Tibial nerve (tissue), 4 donors: ENCODE measurements around the gene OPN3. TPM values are rescaled to one million over a fixed set of nuclear protein-coding genes. Genes with fewer than 3 reads are reported as not detected.

ENCODE experiments used
- DNase-seq, 2 donors: peaks; one replicate each; pipeline ENCODE4 v3.0.0-alpha.2; 2019; ENCODE audit warnings: low spot score in 2 of 2
- H3K27ac ChIP-seq, 4 donors: fragments of 200-600 bp; sonication (generic) in 3 of 4; one replicate each; pipeline ENCODE4 v1.5.1; 2017 to 2019; ENCODE audit warnings: mild to moderate bottlenecking in 1 of 4
- H3K27me3 ChIP-seq, 2 donors: fragments of 200-600 bp; sonication (generic) in 1 of 2; one replicate each; pipeline versions ENCODE4 v1.5.1 to v1.6.0; 2017 to 2019
- H3K36me3 ChIP-seq, 3 donors: fragments of 200-600 bp; sonication (generic); one replicate each; pipeline ENCODE4 v1.5.1; 2018 to 2019
- H3K4me1 ChIP-seq, 4 donors: fragments of 200-600 bp; sonication (generic) in 3 of 4; one replicate each; pipeline ENCODE4 v1.5.1; 2017 to 2019
- H3K4me3 ChIP-seq, 4 donors: fragments of 200-600 bp; sonication (generic) in 3 of 4; one replicate each; pipeline ENCODE4 v1.5.1; 2017 to 2019; ENCODE audit warnings: mild to moderate bottlenecking in 1 of 4, moderate library complexity in 1 of 4
- H3K9me3 ChIP-seq, 4 donors: fragments of 200-600 bp; sonication (generic) in 3 of 4; one replicate each; pipeline ENCODE4 v1.5.1; 2017 to 2019
- CTCF ChIP-seq, 5 experiments: fragments of 200-600 bp in 3 of 5; fragments of 450-650 bp in 2 of 5; sonication (generic) in 3 of 5; IDR thresholded peaks; one replicate each; pipeline ENCODE4 v1.5.1; 2016 to 2019; ENCODE audit warnings: antibody characterized with exemption in 5 of 5, mild to moderate bottlenecking in 3 of 5, moderate library complexity in 2 of 5
- EP300 ChIP-seq, 2 donors: sonication (generic); formaldehyde crosslinking; IDR thresholded peaks; one replicate each; pipeline ENCODE4 v1.6.1; 2017; ENCODE audit warnings: antibody characterized with exemption in 2 of 2, mild to moderate bottlenecking in 1 of 2
- POLR2A ChIP-seq, 2 donors: fragments of 450-650 bp; IDR thresholded peaks; one replicate each; pipeline ENCODE4 v1.6.1; 2017; ENCODE audit warnings: antibody characterized with exemption in 2 of 2, mild to moderate bottlenecking in 2 of 2, moderate library complexity in 2 of 2
- WGBS, 2 donors: methylation state at CpG; one replicate each; pipeline ENCODE4 v1.1.5; 2018; 5-methylcytosine and 5-hydroxymethylcytosine counted together
- total RNA-seq, 4 donors: library from RNA; depleted of rRNA; stranded (reverse); fragments of >200 nt; gene quantifications; one replicate each; pipeline ENCODE4 v1.1.0, GENCODE V29; 2016

Gene OPN3
- total RNA-seq, 4 donors from 2014 or later: 17.8 to 31.7 (median 19.7) TPM

- no peaks in the 10 kb centered on the region for H3K4me1 ChIP-seq
- 87 to 91% methylated on average over 1 of the region's 1 CpG for WGBS, 2 donors
- no peaks in the 10 kb centered on the region for H3K27me3 ChIP-seq
- H3K4me3 ChIP-seq: no peak overlapping the region
- TF ChIP-seq POLR2A (IDR thresholded peaks at IDR 0.05) (no peak), CTCF (IDR thresholded peaks at IDR 0.05) (no peak), EP300 (IDR thresholded peaks at IDR 0.05) (no peak)
- no peak for DNase-seq
- peaks cover 0 to 33% (median 0%) of the 10 kb centered on the region in 3 donors for H3K36me3 ChIP-seq
- H3K9me3 ChIP-seq: no peaks in the 10 kb centered on the region
- H3K27ac ChIP-seq: no peak overlapping the region
Observed at GRCh38 chr1:241593186-241593585, 47.0 kb downstream of the OPN3 start.

GRCh38 chr1:241592273-241592958 lies 47.8 kb downstream of the OPN3 start:
- Histone ChIP-seq H3K27me3 (no peaks in the 10 kb centered on the region), H3K4me1 (no peaks in the 10 kb centered on the region), H3K9me3 (no peaks in the 10 kb centered on the region), H3K36me3 (peaks cover 0 to 33% (median 0%) of the 10 kb centered on the region in 3 donors), H3K27ac (no peak overlapping the region), H3K4me3 (no peak overlapping the region)
- no peak for DNase-seq
- TF ChIP-seq POLR2A (IDR thresholded peaks at IDR 0.05): no peak
- WGBS, 2 donors: 89 to 96% methylated on average over 3 of the region's 3 CpGs

GRCh38 chr1:241591736-241592135 lies 48.4 kb downstream of the OPN3 start:
- no peak for DNase-seq
- no peak overlapping the region for H3K4me3 ChIP-seq
- TF ChIP-seq POLR2A (IDR thresholded peaks at IDR 0.05) (no peak), CTCF (IDR thresholded peaks at IDR 0.05) (no peak), EP300 (IDR thresholded peaks at IDR 0.05) (no peak)
- no peaks in the 10 kb centered on the region for H3K27me3 ChIP-seq
- H3K36me3 ChIP-seq: peaks cover 0 to 35% (median 0%) of the 10 kb centered on the region in 3 donors
- no peaks in the 10 kb centered on the region for H3K9me3 ChIP-seq
- no peaks in the 10 kb centered on the region for H3K4me1 ChIP-seq
- H3K27ac ChIP-seq: no peak overlapping the region
- WGBS, 2 donors: 81 to 99% methylated on average over 5 of the region's 5 CpGs

GRCh38 chr1:241591317-241591716 lies 48.9 kb downstream of the OPN3 start:
- Histone ChIP-seq H3K4me1 (no peaks in the 10 kb centered on the region), H3K27me3 (no peaks in the 10 kb centered on the region), H3K27ac (no peak overlapping the region), H3K9me3 (no peaks in the 10 kb centered on the region), H3K4me3 (no peak overlapping the region), H3K36me3 (peaks cover 0 to 30% (median 0%) of the 10 kb centered on the region in 3 donors)
- TF ChIP-seq POLR2A (IDR thresholded peaks at IDR 0.05): no peak
- no peak for TF ChIP-seq EP300 (IDR thresholded peaks at IDR 0.05)
- no peak for TF ChIP-seq CTCF (IDR thresholded peaks at IDR 0.05)
- no peak for DNase-seq

GRCh38 chr1:241590719-241591118 lies 49.5 kb downstream of the OPN3 start:
- Histone ChIP-seq H3K27ac (no peak overlapping the region), H3K4me1 (no peaks in the 10 kb centered on the region)
- TF ChIP-seq POLR2A (IDR thresholded peaks at IDR 0.05) (no peak), EP300 (IDR thresholded peaks at IDR 0.05) (no peak), CTCF (IDR thresholded peaks at IDR 0.05) (no peak)

More at GRCh38 chr1:241590719-241591118, 49.5 kb downstream of the OPN3 start:
- no peaks in the 10 kb centered on the region for H3K9me3 ChIP-seq
- no peaks in the 10 kb centered on the region for H3K27me3 ChIP-seq
- no peak for DNase-seq
- no peak overlapping the region for H3K4me3 ChIP-seq
- peaks cover 0 to 28% (median 0%) of the 10 kb centered on the region in 3 donors for H3K36me3 ChIP-seq
- WGBS, 2 donors: 65 to 66% methylated on average over 4 of the region's 4 CpGs
